ENCODE data around the gene TRIM24. TPM values are rescaled to one million over a fixed set of nuclear protein-coding genes. Genes with fewer than 3 reads are reported as not detected.

The TRIM24 gene
- polyA plus RNA-seq, 1 of the 3 experiments (the other 2 are of a cell fraction) = 5.3 TPM

DNA sequence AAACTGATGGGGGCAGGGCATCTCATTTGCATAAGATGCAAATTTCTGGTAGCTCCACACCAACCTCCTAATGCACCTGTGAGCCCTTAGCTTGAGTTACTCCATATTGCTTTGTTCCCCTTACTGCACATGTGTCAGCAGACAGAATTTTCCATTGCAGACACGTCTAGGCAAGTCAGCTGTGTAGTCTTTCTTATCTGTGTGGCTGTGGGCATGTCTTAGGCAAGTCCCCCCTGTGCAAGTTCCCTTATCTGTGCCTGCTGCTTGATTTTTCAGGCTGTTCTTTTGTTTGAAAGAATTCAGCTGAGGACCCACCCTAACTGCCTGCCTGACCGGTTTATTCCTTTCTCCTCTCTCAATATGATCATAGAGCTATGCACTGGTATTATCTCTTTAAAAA, 28.5 kb upstream of the TRIM24 start:
- no peaks in the 10 kb centered on the region for H3K9me2 ChIP-seq
- ChIA-PET CTCF (interaction anchor here (0.7 kb wide), 1 partner anchor 271 kb away, joined by 3 read pairs; no protein-coding TSS in a partner anchor), POLR2A (no interaction called here)
- H3K27ac ChIP-seq (ENCODE audit: low read depth in 2 of 2, low read length in 1 of 2) = no peak overlapping the region
- TF ChIP-seq NFIC (IDR thresholded peaks at IDR 0.05; ENCODE audit: borderline replicate concordance) = no peak
- no peak for TF ChIP-seq SMC3 (IDR thresholded peaks at IDR 0.05; ENCODE audit: low read depth, low read length)
- TF ChIP-seq, protein P1, sequence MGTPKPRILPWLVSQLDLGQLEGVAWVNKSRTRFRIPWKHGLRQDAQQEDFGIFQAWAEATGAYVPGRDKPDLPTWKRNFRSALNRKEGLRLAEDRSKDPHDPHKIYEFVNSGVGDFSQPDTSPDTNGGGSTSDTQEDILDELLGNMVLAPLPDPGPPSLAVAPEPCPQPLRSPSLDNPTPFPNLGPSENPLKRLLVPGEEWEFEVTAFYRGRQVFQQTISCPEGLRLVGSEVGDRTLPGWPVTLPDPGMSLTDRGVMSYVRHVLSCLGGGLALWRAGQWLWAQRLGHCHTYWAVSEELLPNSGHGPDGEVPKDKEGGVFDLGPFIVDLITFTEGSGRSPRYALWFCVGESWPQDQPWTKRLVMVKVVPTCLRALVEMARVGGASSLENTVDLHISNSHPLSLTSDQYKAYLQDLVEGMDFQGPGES (IDR thresholded peaks at IDR 0.05; ENCODE audit: low read depth, low read length) = no peak
- TF ChIP-seq, protein P2, sequence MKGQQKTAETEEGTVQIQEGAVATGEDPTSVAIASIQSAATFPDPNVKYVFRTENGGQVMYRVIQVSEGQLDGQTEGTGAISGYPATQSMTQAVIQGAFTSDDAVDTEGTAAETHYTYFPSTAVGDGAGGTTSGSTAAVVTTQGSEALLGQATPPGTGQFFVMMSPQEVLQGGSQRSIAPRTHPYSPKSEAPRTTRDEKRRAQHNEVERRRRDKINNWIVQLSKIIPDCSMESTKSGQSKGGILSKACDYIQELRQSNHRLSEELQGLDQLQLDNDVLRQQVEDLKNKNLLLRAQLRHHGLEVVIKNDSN (IDR thresholded peaks at IDR 0.05; ENCODE audit: borderline replicate concordance, low read depth) = no peak
- TF ChIP-seq MEF2A (IDR thresholded peaks at IDR 0.05; ENCODE audit: borderline replicate concordance, low read depth) = no peak
- TF ChIP-seq NRF1 (IDR thresholded peaks at IDR 0.05; ENCODE audit: low read depth, low read length) = no peak
- TF ChIP-seq RFX5 (IDR thresholded peaks at IDR 0.05; ENCODE audit: low read length) = no peak
- TF ChIP-seq RXRA (IDR thresholded peaks at IDR 0.05; ENCODE audit: borderline replicate concordance, low read depth) = no peak
- TF ChIP-seq, protein P3, sequence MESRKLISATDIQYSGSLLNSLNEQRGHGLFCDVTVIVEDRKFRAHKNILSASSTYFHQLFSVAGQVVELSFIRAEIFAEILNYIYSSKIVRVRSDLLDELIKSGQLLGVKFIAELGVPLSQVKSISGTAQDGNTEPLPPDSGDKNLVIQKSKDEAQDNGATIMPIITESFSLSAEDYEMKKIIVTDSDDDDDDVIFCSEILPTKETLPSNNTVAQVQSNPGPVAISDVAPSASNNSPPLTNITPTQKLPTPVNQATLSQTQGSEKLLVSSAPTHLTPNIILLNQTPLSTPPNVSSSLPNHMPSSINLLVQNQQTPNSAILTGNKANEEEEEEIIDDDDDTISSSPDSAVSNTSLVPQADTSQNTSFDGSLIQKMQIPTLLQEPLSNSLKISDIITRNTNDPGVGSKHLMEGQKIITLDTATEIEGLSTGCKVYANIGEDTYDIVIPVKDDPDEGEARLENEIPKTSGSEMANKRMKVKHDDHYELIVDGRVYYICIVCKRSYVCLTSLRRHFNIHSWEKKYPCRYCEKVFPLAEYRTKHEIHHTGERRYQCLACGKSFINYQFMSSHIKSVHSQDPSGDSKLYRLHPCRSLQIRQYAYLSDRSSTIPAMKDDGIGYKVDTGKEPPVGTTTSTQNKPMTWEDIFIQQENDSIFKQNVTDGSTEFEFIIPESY (IDR thresholded peaks at IDR 0.05; ENCODE audit: borderline replicate concordance, low read depth) = no peak
- TF ChIP-seq, protein P4, sequence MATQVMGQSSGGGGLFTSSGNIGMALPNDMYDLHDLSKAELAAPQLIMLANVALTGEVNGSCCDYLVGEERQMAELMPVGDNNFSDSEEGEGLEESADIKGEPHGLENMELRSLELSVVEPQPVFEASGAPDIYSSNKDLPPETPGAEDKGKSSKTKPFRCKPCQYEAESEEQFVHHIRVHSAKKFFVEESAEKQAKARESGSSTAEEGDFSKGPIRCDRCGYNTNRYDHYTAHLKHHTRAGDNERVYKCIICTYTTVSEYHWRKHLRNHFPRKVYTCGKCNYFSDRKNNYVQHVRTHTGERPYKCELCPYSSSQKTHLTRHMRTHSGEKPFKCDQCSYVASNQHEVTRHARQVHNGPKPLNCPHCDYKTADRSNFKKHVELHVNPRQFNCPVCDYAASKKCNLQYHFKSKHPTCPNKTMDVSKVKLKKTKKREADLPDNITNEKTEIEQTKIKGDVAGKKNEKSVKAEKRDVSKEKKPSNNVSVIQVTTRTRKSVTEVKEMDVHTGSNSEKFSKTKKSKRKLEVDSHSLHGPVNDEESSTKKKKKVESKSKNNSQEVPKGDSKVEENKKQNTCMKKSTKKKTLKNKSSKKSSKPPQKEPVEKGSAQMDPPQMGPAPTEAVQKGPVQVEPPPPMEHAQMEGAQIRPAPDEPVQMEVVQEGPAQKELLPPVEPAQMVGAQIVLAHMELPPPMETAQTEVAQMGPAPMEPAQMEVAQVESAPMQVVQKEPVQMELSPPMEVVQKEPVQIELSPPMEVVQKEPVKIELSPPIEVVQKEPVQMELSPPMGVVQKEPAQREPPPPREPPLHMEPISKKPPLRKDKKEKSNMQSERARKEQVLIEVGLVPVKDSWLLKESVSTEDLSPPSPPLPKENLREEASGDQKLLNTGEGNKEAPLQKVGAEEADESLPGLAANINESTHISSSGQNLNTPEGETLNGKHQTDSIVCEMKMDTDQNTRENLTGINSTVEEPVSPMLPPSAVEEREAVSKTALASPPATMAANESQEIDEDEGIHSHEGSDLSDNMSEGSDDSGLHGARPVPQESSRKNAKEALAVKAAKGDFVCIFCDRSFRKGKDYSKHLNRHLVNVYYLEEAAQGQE (IDR thresholded peaks at IDR 0.05; ENCODE audit: low read depth, low read length) = no peak
- TF ChIP-seq TCF12 (IDR thresholded peaks at IDR 0.05) = no peak
- no peak for TF ChIP-seq TAF1 (IDR thresholded peaks at IDR 0.05; ENCODE audit: borderline replicate concordance, low read depth, low read length)
- no peak for TF ChIP-seq GABPA (IDR thresholded peaks at IDR 0.05; ENCODE audit: low read depth)
- TF ChIP-seq, protein P5, sequence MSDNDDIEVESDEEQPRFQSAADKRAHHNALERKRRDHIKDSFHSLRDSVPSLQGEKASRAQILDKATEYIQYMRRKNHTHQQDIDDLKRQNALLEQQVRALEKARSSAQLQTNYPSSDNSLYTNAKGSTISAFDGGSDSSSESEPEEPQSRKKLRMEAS (IDR thresholded peaks at IDR 0.05; ENCODE audit: low read depth) = no peak
- H3K27me3 ChIP-seq (ENCODE audit: insufficient read depth) = no peaks in the 10 kb centered on the region
- H3K9ac ChIP-seq = no peak overlapping the region
- H3K36me3 ChIP-seq (replicated peaks in 1 of 2; ENCODE audit: control insufficient read depth in 1 of 2, insufficient read depth in 2 of 2, low read length in 1 of 2) = no peaks in the 10 kb centered on the region
- 20% methylated on average over 2 of the region's 2 CpGs for WGBS (ENCODE audit: low lambda C conversion rate)
- no peak for DNase-seq
- H3K4me1 ChIP-seq (ENCODE audit: control insufficient read depth in 1 of 2, insufficient read depth in 2 of 2, low read depth in 1 of 2, low read length in 1 of 2) = no peaks in the 10 kb centered on the region
- H4K20me1 ChIP-seq (ENCODE audit: insufficient read depth) = no peaks in the 10 kb centered on the region
- no peak overlapping the region for H3K4me3 ChIP-seq (ENCODE audit: low read depth in 2 of 2, low read length in 1 of 2)
- no peaks in the 10 kb centered on the region for H3F3A ChIP-seq (replicated peaks; ENCODE audit: insufficient read depth)
- no peaks in the 10 kb centered on the region for H3K79me2 ChIP-seq (ENCODE audit: insufficient read depth)
- H3K4me2 ChIP-seq = no peak overlapping the region
- peaks cover 14% of the 10 kb centered on the region for H3K9me3 ChIP-seq
- H2AFZ ChIP-seq (ENCODE audit: low read depth) = no peak overlapping the region

All from SK-N-SH (cell line).